PC-3 (cell line): ENCODE data around the gene WDR86.

ENCODE experiments used
- CTCF ChIP-seq: fragments of 300-600 bp; sonication (generic); conservative IDR thresholded peaks from 2 replicates; pipeline ENCODE4 v1.5.1; 2017; ENCODE audit warnings: antibody characterized with exemption, low read depth, mild to moderate bottlenecking, low read length
- EZH2phosphoT487 ChIP-seq: fragments of 300-600 bp; sonication (generic); IDR thresholded peaks from 2 replicates; pipeline ENCODE4 v1.6.1; 2018; ENCODE audit warnings: mild to moderate bottlenecking, antibody characterized with exemption, low read length, borderline replicate concordance

DNA sequence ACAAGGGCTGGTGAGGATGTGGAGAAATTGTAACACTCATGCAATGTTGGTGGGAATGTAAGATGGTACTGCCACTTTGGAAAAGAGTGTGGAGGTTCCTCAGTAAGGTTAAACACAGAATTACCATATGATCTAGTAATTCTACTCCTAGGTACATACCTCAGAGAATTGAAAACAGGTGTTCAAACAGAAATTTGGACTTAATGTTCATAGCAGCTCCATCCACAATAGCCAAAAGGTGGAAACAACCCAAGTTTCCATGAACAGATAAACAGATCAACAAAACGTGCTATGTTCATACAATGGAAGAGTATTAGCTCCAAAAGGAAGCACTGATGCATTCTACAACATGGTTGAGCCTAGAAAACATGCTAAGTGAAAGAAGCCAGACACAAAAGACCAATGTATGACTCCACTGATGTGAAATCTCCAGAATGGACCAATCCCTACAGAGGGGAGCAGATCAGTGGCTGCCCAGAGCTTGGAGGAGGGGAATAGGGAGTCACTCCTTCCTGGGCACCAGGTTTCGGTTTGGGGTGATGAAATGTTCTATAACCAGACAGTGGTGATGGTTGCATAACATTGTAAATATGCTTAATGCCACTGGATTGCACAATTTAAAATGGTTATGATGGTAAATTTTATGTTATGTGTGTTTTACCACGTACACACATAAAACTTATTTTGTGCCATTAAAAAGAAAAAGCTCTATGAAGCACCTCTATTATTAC lies 5.7 kb upstream of the WDR86 start:
- no peak for TF ChIP-seq CTCF
- no peak for TF ChIP-seq EZH2phosphoT487
